HepG2 (cell line): ENCODE data around the gene RILP. TPM values are rescaled to one million over a fixed set of nuclear protein-coding genes. Genes with fewer than 3 reads are reported as not detected.
A peak's percentile ranks its signal among the peaks of the same experiment; 100 is the strongest.

Experiments used
- ARID5B ChIP-seq: IDR thresholded peaks from 2 replicates; pipeline ENCODE4 v1.4.0; 2020; ENCODE audit warnings: mild to moderate bottlenecking, missing genetic modification reagents
- ARNT ChIP-seq: fragments of 450-650 bp; IDR thresholded peaks from 2 replicates; pipeline ENCODE4 v1.6.1; 2017
- CSRNP1 ChIP-seq: sonication (generic); formaldehyde crosslinking; IDR thresholded peaks from 2 replicates; pipeline ENCODE4 v1.8.1; 2023; ENCODE audit warnings: mild to moderate bottlenecking, missing genetic modification reagents
- HINFP ChIP-seq: sonication (generic); formaldehyde crosslinking; IDR thresholded peaks from 2 replicates; pipeline ENCODE4 v1.4.0; 2020; ENCODE audit warnings: low read depth, mild to moderate bottlenecking, missing genetic modification reagents
- JUN ChIP-seq: sonication (generic); formaldehyde crosslinking; IDR thresholded peaks from 2 replicates; pipeline ENCODE4 v1.4.0; 2020; ENCODE audit warnings: mild to moderate bottlenecking, missing genetic modification reagents
- NCOA5 ChIP-seq: sonication (generic); formaldehyde crosslinking; IDR thresholded peaks from 2 replicates; pipeline ENCODE4 v1.4.0; 2020; ENCODE audit warnings: missing genetic modification reagents
- PAX8 ChIP-seq: sonication (generic); formaldehyde crosslinking; IDR thresholded peaks from 2 replicates; pipeline ENCODE4 v1.8.0; 2022; ENCODE audit warnings: mild to moderate bottlenecking, missing genetic modification reagents, borderline replicate concordance
- SPEN ChIP-seq: sonication (generic); formaldehyde crosslinking; IDR thresholded peaks from 2 replicates; pipeline ENCODE4 v1.5.1; 2020; ENCODE audit warnings: low read depth, mild to moderate bottlenecking, missing genetic modification reagents
- TCF7L2 ChIP-seq: IDR thresholded peaks from 2 replicates; pipeline ENCODE4 v1.6.1; 2011; ENCODE audit warnings: mild to moderate bottlenecking, low read depth, low read length, moderate library complexity
- TFDP1 ChIP-seq: IDR thresholded peaks from 2 replicates; pipeline ENCODE4 v1.6.1; 2016; ENCODE audit warnings: missing compliant biosample characterization, missing genetic modification reagents, borderline replicate concordance
- ZMAT5 ChIP-seq: sonication (generic); formaldehyde crosslinking; IDR thresholded peaks from 2 replicates; pipeline ENCODE4 v1.5.0; 2020; ENCODE audit warnings: mild to moderate bottlenecking, low read depth, missing genetic modification reagents, borderline replicate concordance
- ZMYM3 ChIP-seq: sonication (generic); formaldehyde crosslinking; IDR thresholded peaks from 2 replicates; pipeline ENCODE4 v1.5.1; 2020; ENCODE audit warnings: mild to moderate bottlenecking, missing genetic modification reagents
- ZNF207 ChIP-seq: fragments of 450-650 bp; IDR thresholded peaks from 2 replicates; pipeline ENCODE4 v1.6.1; 2016; ENCODE audit warnings: antibody characterized with exemption, borderline replicate concordance
- ZNF274 ChIP-seq: sonication (generic); formaldehyde crosslinking; IDR thresholded peaks from 2 replicates; pipeline ENCODE4 v1.5.1; 2020; ENCODE audit warnings: mild to moderate bottlenecking, missing genetic modification reagents
- ZNF367 ChIP-seq: sonication (generic); formaldehyde crosslinking; IDR thresholded peaks from 2 replicates; pipeline ENCODE4 v1.4.0; 2020; ENCODE audit warnings: missing genetic modification reagents, borderline replicate concordance
- ZNF451 ChIP-seq: sonication (generic); formaldehyde crosslinking; IDR thresholded peaks from 2 replicates; pipeline ENCODE4 v1.5.0; 2020; ENCODE audit warnings: mild to moderate bottlenecking, missing genetic modification reagents
- ZNF484 ChIP-seq: sonication (generic); formaldehyde crosslinking; IDR thresholded peaks from 2 replicates; pipeline ENCODE4 v1.5.1; 2020; ENCODE audit warnings: mild to moderate bottlenecking, low read depth, missing genetic modification reagents, borderline replicate concordance
- ZNF550 ChIP-seq: sonication (generic); formaldehyde crosslinking; IDR thresholded peaks from 2 replicates; pipeline ENCODE4 v1.4.0; 2020; ENCODE audit warnings: mild to moderate bottlenecking, missing genetic modification reagents, borderline replicate concordance
- ZNF564 ChIP-seq: sonication (generic); formaldehyde crosslinking; IDR thresholded peaks from 2 replicates; pipeline ENCODE4 v1.8.1; 2023; ENCODE audit warnings: mild to moderate bottlenecking, missing genetic modification reagents
- ZNF672 ChIP-seq: sonication (generic); formaldehyde crosslinking; IDR thresholded peaks from 2 replicates; pipeline ENCODE4 v1.8.1; 2022; ENCODE audit warnings: missing genetic modification reagents
- ZNF766 ChIP-seq: sonication (generic); formaldehyde crosslinking; IDR thresholded peaks from 2 replicates; pipeline ENCODE4 v1.5.0; 2020; ENCODE audit warnings: missing genetic modification reagents, borderline replicate concordance
- ZSCAN29 ChIP-seq: sonication (generic); formaldehyde crosslinking; conservative IDR thresholded peaks from 2 replicates; pipeline ENCODE4 v1.4.0; 2020; ENCODE audit warnings: mild to moderate bottlenecking, missing genetic modification reagents
- polyA plus RNA-seq, 8 experiments: library from polyadenylated mRNA; depleted of rRNA in 3 of 8; stranded (reverse) in 7 of 8; unstranded in 1 of 8; fragments of >200 nt; fragmentation: Illumina TruSeq in 4 of 8; extraction: Trizol in 4 of 8; gene quantifications; 2 replicates each; pipeline versions ENCODE4 v1.2.1 to v1.2.3, GENCODE V29; 2011 to 2016; ENCODE audit warnings: low read depth in 4 of 8, missing spikeins in 1 of 8, mixed read lengths in 1 of 8; ENCODE audit not compliant: insufficient read depth in 1 of 8
- total RNA-seq, 5 experiments: library from RNA; depleted of rRNA; stranded (reverse); fragments of >200 nt; fragmentation: Illumina TruSeq; extraction: Trizol; gene quantifications; 2 replicates each; pipeline ENCODE4 v1.2.3, GENCODE V29; 2016; ENCODE audit warnings: low read depth in 1 of 5

Gene RILP
- total and polyA plus RNA-seq, 2 of the 13 experiments (the other 11 are each of a cell fraction or from before 2014, with no cell fraction given), result 6.6 to 8.1 TPM

- no peak for TF ChIP-seq ZNF451
- no peak for TF ChIP-seq ZNF766 (CRISPR knock-in tag)
- no peak for TF ChIP-seq NCOA5
- TF ChIP-seq JUN, result no peak; the same call in 1 of the 2 replicates
- TF ChIP-seq ZNF207, result no peak
- no peak for TF ChIP-seq HINFP
- no peak for TF ChIP-seq ZMYM3 (CRISPR knock-in tag)
- TF ChIP-seq ARNT, result no peak
- TF ChIP-seq ZNF564 (CRISPR knock-in tag), result no peak
- TF ChIP-seq ZSCAN29 (CRISPR knock-in tag), result no peak
- 0 out of 2 replicates have a peak, but pooled peaks have one; percentile 12 for TF ChIP-seq TFDP1 (CRISPR knock-in tag)
- no peak for TF ChIP-seq ZNF672 (CRISPR knock-in tag)
- no peak for TF ChIP-seq ZNF550 (CRISPR knock-in tag)
- TF ChIP-seq CSRNP1 (CRISPR knock-in tag), result no peak
- TF ChIP-seq ARID5B (CRISPR knock-in tag), result peak; percentile 65
- no peak for TF ChIP-seq ZMAT5 (CRISPR knock-in tag)
- 0 out of 2 replicates have a peak, but pooled peaks have one; percentile 36 for TF ChIP-seq SPEN (CRISPR knock-in tag)
- no peak for TF ChIP-seq ZNF274 (CRISPR knock-in tag)
- TF ChIP-seq PAX8 (CRISPR knock-in tag), result no peak
- TF ChIP-seq ZNF367 (CRISPR knock-in tag), result no peak
- no peak for TF ChIP-seq TCF7L2
- no peak for TF ChIP-seq ZNF484 (CRISPR knock-in tag)
These were observed at the start of gene RILP (continued) for GRCh38 chr17:1649844-1650501.
